SK-N-SH (cell line): Measurements from ENCODE around the gene SRF. TPM values are rescaled to one million over a fixed set of nuclear protein-coding genes. Genes with fewer than 3 reads are reported as not detected.

Experiments used
- CTCF ChIA-PET: fragments of 300-600, 350-600 bp; formaldehyde crosslinking; extraction: SDS; loops from one replicate; lab custom pipeline; 2021; lab: Yijun Ruan, JAX
- POLR2A ChIA-PET: fragments of 350-600 bp; sonication (Branson Sonifier 250); formaldehyde crosslinking; extraction: SDS; loops from one replicate; lab custom pipeline; 2020; ENCODE audit warnings: antibody characterized with exemption, inconsistent platforms; lab: Yijun Ruan, JAX
- DNase-seq: peaks from one replicate; pipeline ENCODE4 v3.0.0; 2012
- H2AFZ ChIP-seq: fragments of 200-600 bp; sonication (generic); 2 replicates; pipeline ENCODE4 v1.8.1; 2016; ENCODE audit warnings: antibody characterized with exemption, mild to moderate bottlenecking, low read depth
- H3F3A ChIP-seq: fragments of 200-600 bp; sonication (generic); replicated peaks from 2 replicates; pipeline ENCODE3; 2016; ENCODE audit warnings: antibody characterized with exemption, mild to moderate bottlenecking; ENCODE audit not compliant: insufficient read depth
- H3K27ac ChIP-seq, 2 experiments: fragments of 200-500 bp in 1 of 2; fragments of 200-600 bp in 1 of 2; sonication (Bioruptor generic) in 1 of 2; sonication (generic), shearing (Covaris generic) in 1 of 2; 2 replicates each; pipeline versions ENCODE4 v1.5.1 to v1.6.1; 2014 to 2016; ENCODE audit warnings: low read depth in 2 of 2, inconsistent platforms in 1 of 2, low read length in 1 of 2, mild to moderate bottlenecking in 1 of 2, mixed read lengths in 1 of 2
- H3K27me3 ChIP-seq: fragments of 200-600 bp; sonication (generic), shearing (Covaris generic); 2 replicates; pipeline ENCODE4 v1.6.1; 2016; ENCODE audit warnings: mixed run types; ENCODE audit not compliant: insufficient read depth
- H3K36me3 ChIP-seq, 2 experiments: fragments of 200-500 bp in 1 of 2; fragments of 200-600 bp in 1 of 2; sonication (Bioruptor generic) in 1 of 2; sonication (generic) in 1 of 2; replicated peaks in 1 of 2; 2 replicates each; pipeline versions ENCODE3 to v1.5.1; 2014 to 2016; ENCODE audit warnings: low read length in 1 of 2, mild to moderate bottlenecking in 1 of 2; ENCODE audit not compliant: insufficient read depth in 2 of 2, control insufficient read depth in 1 of 2
- H3K4me1 ChIP-seq, 2 experiments: fragments of 200-500 bp in 1 of 2; fragments of 200-600 bp in 1 of 2; sonication (Bioruptor generic) in 1 of 2; sonication (generic), shearing (Covaris generic) in 1 of 2; 2 replicates each; pipeline versions ENCODE4 v1.5.1 to v1.6.1; 2014 to 2016; ENCODE audit warnings: low read depth in 1 of 2, low read length in 1 of 2, mixed run types in 1 of 2; ENCODE audit not compliant: insufficient read depth in 2 of 2, control insufficient read depth in 1 of 2
- H3K4me2 ChIP-seq: fragments of 200-600 bp; sonication (generic), shearing (Covaris generic); 2 replicates; pipeline ENCODE4 v1.6.1; 2017; ENCODE audit warnings: mixed run types
- H3K4me3 ChIP-seq, 2 experiments: fragments of 200-500 bp in 1 of 2; fragments of 200-600 bp in 1 of 2; sonication (Bioruptor generic) in 1 of 2; sonication (generic), shearing (Covaris generic) in 1 of 2; 2 replicates each; pipeline versions ENCODE4 v1.5.1 to v1.8.1; 2014 to 2016; ENCODE audit warnings: low read depth in 2 of 2, inconsistent platforms in 1 of 2, low read length in 1 of 2, mild to moderate bottlenecking in 1 of 2, mixed read lengths in 1 of 2, moderate library complexity in 1 of 2
- H3K79me2 ChIP-seq: fragments of 200-600 bp; sonication (generic); 2 replicates; pipeline ENCODE4 v1.8.1; 2017; ENCODE audit warnings: mild to moderate bottlenecking; ENCODE audit not compliant: insufficient read depth
- H3K9ac ChIP-seq: fragments of 200-600 bp; sonication (generic); 2 replicates; pipeline ENCODE4 v1.6.1; 2017; ENCODE audit warnings: mixed run types
- H3K9me2 ChIP-seq: fragments of 200-600 bp; sonication (generic); 2 replicates; pipeline ENCODE4 v1.6.1; 2017; ENCODE audit warnings: mixed run types
- H3K9me3 ChIP-seq: fragments of 200-600 bp; sonication (generic); 2 replicates; pipeline ENCODE4 v1.6.1; 2017; ENCODE audit warnings: mixed run types, mild to moderate bottlenecking, moderate library complexity
- H4K20me1 ChIP-seq: fragments of 200-600 bp; sonication (generic); 2 replicates; pipeline ENCODE4 v1.6.1; 2017; ENCODE audit warnings: mild to moderate bottlenecking, mixed run types; ENCODE audit not compliant: insufficient read depth
- CHD2 ChIP-seq: fragments of 150-350 bp; IDR thresholded peaks from 2 replicates; pipeline ENCODE4 v1.6.1; 2018; ENCODE audit warnings: low read length; ENCODE audit not compliant: partially characterized antibody
- CTCF ChIP-seq: fragments of 200-600 bp; sonication (generic); IDR thresholded peaks from 2 replicates; pipeline ENCODE4 v1.6.1; 2017; ENCODE audit warnings: antibody characterized with exemption, mild to moderate bottlenecking, moderate library complexity
- EP300 ChIP-seq, 2 experiments: IDR thresholded peaks; 2 replicates each; pipeline versions ENCODE4 v1.4.0 to v1.6.1; 2012; ENCODE audit warnings: borderline replicate concordance in 1 of 2, low read depth in 1 of 2, low read length in 1 of 2
- EZH2phosphoT487 ChIP-seq: fragments of 200-600 bp; sonication (generic); IDR thresholded peaks from 2 replicates; pipeline ENCODE4 v1.6.1; 2017; ENCODE audit warnings: low read depth, mixed run types, mild to moderate bottlenecking, antibody characterized with exemption, moderate library complexity, borderline replicate concordance
- FOXJ3 ChIP-seq: sonication (generic); formaldehyde crosslinking; IDR thresholded peaks from 2 replicates; pipeline ENCODE4 v1.5.1; 2020; ENCODE audit warnings: mild to moderate bottlenecking, missing genetic modification reagents
- FOXM1 ChIP-seq: IDR thresholded peaks from 2 replicates; pipeline ENCODE4 v1.4.0; 2012; ENCODE audit warnings: low read depth, mild to moderate bottlenecking
- JUND ChIP-seq: IDR thresholded peaks from 2 replicates; pipeline ENCODE4 v1.4.0; 2012
- MEF2A ChIP-seq: IDR thresholded peaks from 2 replicates; pipeline ENCODE4 v1.4.0; 2012; ENCODE audit warnings: low read depth, borderline replicate concordance
- MXI1 ChIP-seq: IDR thresholded peaks from 2 replicates; pipeline ENCODE4 v1.6.1; 2012; ENCODE audit warnings: mild to moderate bottlenecking, low read depth, low read length, improper control_type of control experiment
- POLR2AphosphoS5 ChIP-seq: IDR thresholded peaks from 2 replicates; pipeline ENCODE4 v1.6.1; 2012; ENCODE audit warnings: low read depth, low read length
- RAD21 ChIP-seq: IDR thresholded peaks from 2 replicates; pipeline ENCODE4 v1.6.1; 2012; ENCODE audit warnings: mild to moderate bottlenecking, low read length
- RCOR1 ChIP-seq: fragments of 150-350 bp; IDR thresholded peaks from 2 replicates; pipeline ENCODE4 v1.6.1; 2017; ENCODE audit warnings: antibody characterized with exemption, low read length
- RFX5 ChIP-seq: IDR thresholded peaks from 2 replicates; pipeline ENCODE4 v1.6.1; 2012; ENCODE audit warnings: mild to moderate bottlenecking, improper control_type of control experiment, low read length
- SIN3A ChIP-seq: IDR thresholded peaks from 2 replicates; pipeline ENCODE4 v1.6.1; 2012; ENCODE audit warnings: low read depth, mild to moderate bottlenecking, low read length, moderate library complexity, borderline replicate concordance
- SMC3 ChIP-seq: IDR thresholded peaks from 2 replicates; pipeline ENCODE4 v1.6.1; 2012; ENCODE audit warnings: low read depth, low read length, improper control_type of control experiment
- USF1 ChIP-seq: IDR thresholded peaks from 2 replicates; pipeline ENCODE4 v1.4.0; 2012; ENCODE audit warnings: low read depth, borderline replicate concordance
- WGBS: methylation state at CpG from one replicate; pipeline ENCODE4 v1.1.6; 2017; ENCODE audit warnings: low lambda C conversion rate; 5-methylcytosine and 5-hydroxymethylcytosine counted together
- polyA plus RNA-seq, 3 experiments: library from polyadenylated mRNA; depleted of rRNA; stranded (reverse); fragments of >200 nt; gene quantifications; 2 replicates each; pipeline ENCODE4 v1.2.3, GENCODE V29; 2012
- TF ChIP-seq, protein P1 (sequence below): IDR thresholded peaks from 2 replicates; pipeline ENCODE4 v1.6.1; 2012; ENCODE audit warnings: mild to moderate bottlenecking, low read depth, low read length, moderate library complexity
- TF ChIP-seq, protein P2 (sequence below): fragments of 150-350 bp; IDR thresholded peaks from 2 replicates; pipeline ENCODE4 v1.6.1; 2016; ENCODE audit warnings: mild to moderate bottlenecking, low read depth, low read length
- TF ChIP-seq, protein P3 (sequence below): IDR thresholded peaks from 2 replicates; pipeline ENCODE4 v1.4.0; 2012; ENCODE audit warnings: low read depth
- TF ChIP-seq, protein P4 (sequence below): IDR thresholded peaks from 2 replicates; pipeline ENCODE4; 2012

SRF gene
- polyA plus RNA-seq, 1 of the 3 experiments (the other 2 are of a cell fraction): 31.7 TPM

DNA sequence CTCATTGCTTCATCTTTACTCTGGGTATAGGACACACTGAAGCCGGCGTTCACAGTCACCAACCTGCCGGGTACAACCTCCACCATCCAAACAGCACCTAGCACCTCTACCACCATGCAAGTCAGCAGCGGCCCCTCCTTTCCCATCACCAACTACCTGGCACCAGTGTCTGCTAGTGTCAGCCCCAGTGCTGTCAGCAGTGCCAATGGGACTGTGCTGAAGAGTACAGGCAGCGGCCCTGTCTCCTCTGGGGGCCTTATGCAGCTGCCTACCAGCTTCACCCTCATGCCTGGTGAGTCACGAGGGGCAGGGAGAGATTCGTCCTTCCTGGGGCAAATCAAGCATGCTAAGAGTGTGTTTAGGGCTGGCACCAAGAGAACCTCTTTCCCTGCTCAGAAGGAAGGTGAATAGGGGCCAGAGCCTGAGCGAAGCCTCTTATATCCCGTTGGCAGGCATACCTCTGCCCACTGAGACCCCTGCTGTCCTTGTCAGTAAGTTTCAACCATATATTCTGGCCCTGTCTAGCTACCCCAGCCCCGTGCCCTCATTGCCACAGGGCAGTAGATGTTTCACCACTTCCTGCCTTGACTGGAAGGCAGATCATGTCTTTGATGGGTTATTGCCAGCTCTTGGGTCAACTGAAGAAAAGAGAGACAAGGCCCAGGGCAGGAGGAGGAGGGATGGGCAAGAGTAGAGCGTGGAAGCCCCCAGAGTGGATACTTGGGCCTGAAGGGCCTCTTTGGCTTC, 4.8 kb downstream of the SRF start (continued):
- no peak for TF ChIP-seq CTCF
- TF ChIP-seq RCOR1: no peak
- TF ChIP-seq, all 33 proteins: peak for 0

DNA sequence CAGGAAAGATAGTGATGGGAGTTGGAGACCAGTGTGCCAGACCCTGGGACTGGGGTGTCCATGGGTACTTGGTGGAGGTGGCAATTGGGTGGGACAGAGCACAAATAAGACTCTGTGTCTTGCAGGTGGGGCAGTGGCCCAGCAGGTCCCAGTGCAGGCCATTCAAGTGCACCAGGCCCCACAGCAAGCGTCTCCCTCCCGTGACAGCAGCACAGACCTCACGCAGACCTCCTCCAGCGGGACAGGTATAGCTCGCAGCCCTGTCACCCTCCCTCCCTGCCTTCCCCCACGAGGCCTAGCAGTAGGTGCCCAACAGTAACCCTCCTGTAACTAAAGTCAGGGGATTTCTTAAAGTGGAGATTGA, 5.3 kb downstream of the SRF start:
- WGBS: 94% methylated on average over 6 of the region's 6 CpGs
- Histone ChIP-seq H3K9me2 (no peaks in the 10 kb centered on the region), H3K27me3 (no peaks in the 10 kb centered on the region), H3K9ac (no peak overlapping the region), H3K79me2 (peaks cover 44% of the 10 kb centered on the region), H3K4me3 (no peak overlapping the region), H2AFZ (no peak overlapping the region), H4K20me1 (peaks cover 19% of the 10 kb centered on the region), H3K4me2 (no peak overlapping the region), H3K4me1 (peaks cover 21 to 26% of the 10 kb centered on the region in 2 experiments), H3K36me3 (peaks cover 19 to 51% of the 10 kb centered on the region in 2 experiments), H3F3A (peaks cover 13% of the 10 kb centered on the region), H3K27ac (no peak overlapping the region), H3K9me3 (no peaks in the 10 kb centered on the region)
- ChIA-PET CTCF (no interaction called here), POLR2A (no interaction called here)
- TF ChIP-seq RAD21: no peak
- no peak for TF ChIP-seq JUND
- TF ChIP-seq, protein P1, sequence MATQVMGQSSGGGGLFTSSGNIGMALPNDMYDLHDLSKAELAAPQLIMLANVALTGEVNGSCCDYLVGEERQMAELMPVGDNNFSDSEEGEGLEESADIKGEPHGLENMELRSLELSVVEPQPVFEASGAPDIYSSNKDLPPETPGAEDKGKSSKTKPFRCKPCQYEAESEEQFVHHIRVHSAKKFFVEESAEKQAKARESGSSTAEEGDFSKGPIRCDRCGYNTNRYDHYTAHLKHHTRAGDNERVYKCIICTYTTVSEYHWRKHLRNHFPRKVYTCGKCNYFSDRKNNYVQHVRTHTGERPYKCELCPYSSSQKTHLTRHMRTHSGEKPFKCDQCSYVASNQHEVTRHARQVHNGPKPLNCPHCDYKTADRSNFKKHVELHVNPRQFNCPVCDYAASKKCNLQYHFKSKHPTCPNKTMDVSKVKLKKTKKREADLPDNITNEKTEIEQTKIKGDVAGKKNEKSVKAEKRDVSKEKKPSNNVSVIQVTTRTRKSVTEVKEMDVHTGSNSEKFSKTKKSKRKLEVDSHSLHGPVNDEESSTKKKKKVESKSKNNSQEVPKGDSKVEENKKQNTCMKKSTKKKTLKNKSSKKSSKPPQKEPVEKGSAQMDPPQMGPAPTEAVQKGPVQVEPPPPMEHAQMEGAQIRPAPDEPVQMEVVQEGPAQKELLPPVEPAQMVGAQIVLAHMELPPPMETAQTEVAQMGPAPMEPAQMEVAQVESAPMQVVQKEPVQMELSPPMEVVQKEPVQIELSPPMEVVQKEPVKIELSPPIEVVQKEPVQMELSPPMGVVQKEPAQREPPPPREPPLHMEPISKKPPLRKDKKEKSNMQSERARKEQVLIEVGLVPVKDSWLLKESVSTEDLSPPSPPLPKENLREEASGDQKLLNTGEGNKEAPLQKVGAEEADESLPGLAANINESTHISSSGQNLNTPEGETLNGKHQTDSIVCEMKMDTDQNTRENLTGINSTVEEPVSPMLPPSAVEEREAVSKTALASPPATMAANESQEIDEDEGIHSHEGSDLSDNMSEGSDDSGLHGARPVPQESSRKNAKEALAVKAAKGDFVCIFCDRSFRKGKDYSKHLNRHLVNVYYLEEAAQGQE: no peak
- no peak for TF ChIP-seq EZH2phosphoT487
- no peak for TF ChIP-seq EP300 (IDR thresholded peaks at IDR 0.05; ENCODE audit: borderline replicate concordance in 1 of 2, low read depth in 1 of 2, low read length in 1 of 2)
- TF ChIP-seq, protein P2, sequence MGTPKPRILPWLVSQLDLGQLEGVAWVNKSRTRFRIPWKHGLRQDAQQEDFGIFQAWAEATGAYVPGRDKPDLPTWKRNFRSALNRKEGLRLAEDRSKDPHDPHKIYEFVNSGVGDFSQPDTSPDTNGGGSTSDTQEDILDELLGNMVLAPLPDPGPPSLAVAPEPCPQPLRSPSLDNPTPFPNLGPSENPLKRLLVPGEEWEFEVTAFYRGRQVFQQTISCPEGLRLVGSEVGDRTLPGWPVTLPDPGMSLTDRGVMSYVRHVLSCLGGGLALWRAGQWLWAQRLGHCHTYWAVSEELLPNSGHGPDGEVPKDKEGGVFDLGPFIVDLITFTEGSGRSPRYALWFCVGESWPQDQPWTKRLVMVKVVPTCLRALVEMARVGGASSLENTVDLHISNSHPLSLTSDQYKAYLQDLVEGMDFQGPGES: no peak
- no peak for TF ChIP-seq FOXJ3
- no peak for TF ChIP-seq FOXM1
- no peak for TF ChIP-seq CHD2
- no peak for TF ChIP-seq USF1
- TF ChIP-seq MEF2A: no peak
- no peak for TF ChIP-seq SIN3A
- no peak for TF ChIP-seq RFX5
- TF ChIP-seq POLR2AphosphoS5: no peak
- TF ChIP-seq, protein P3, sequence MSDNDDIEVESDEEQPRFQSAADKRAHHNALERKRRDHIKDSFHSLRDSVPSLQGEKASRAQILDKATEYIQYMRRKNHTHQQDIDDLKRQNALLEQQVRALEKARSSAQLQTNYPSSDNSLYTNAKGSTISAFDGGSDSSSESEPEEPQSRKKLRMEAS: no peak
- TF ChIP-seq, protein P4, sequence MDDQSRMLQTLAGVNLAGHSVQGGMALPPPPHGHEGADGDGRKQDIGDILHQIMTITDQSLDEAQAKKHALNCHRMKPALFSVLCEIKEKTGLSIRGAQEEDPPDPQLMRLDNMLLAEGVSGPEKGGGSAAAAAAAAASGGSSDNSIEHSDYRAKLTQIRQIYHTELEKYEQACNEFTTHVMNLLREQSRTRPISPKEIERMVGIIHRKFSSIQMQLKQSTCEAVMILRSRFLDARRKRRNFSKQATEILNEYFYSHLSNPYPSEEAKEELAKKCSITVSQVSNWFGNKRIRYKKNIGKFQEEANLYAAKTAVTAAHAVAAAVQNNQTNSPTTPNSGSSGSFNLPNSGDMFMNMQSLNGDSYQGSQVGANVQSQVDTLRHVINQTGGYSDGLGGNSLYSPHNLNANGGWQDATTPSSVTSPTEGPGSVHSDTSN: no peak
- no peak for TF ChIP-seq SMC3
- no peak for TF ChIP-seq MXI1
- DNase-seq: no peak
